IMR-90 (cell line): ENCODE results near the gene VPS35. TPM values are rescaled to one million over a fixed set of nuclear protein-coding genes. Genes with fewer than 3 reads are reported as not detected.

Source experiments
- ATAC-seq: fragments of 200-7000 bp; cut with Tn5 transposase; 2 replicates; pipeline ENCODE4 v1.9.1; 2020; ENCODE audit warnings: low read depth, mild to moderate bottlenecking, moderate library complexity
- BruUV-seq: library from RNA; stranded (reverse); fragments of 400-500 nt; replicated peaks from 2 replicates; lab custom pipeline; 2021; lab: Mats Ljungman, UMichigan
- CTCF ChIA-PET: fragments of 300-600 bp; formaldehyde crosslinking; extraction: SDS; loops from one replicate; lab custom pipeline; 2021; ENCODE audit warnings: antibody characterized with exemption; lab: Yijun Ruan, JAX
- POLR2A ChIA-PET: fragments of 300-600 bp; sonication (Branson Sonifier 250); formaldehyde crosslinking; loops from one replicate; lab custom pipeline; 2022; ENCODE audit warnings: antibody characterized with exemption; ENCODE audit not compliant: unreplicated experiment; lab: Charles Lee
- DNase-seq: peaks from one replicate; pipeline ENCODE4 v3.0.0; 2013
- H2AFZ ChIP-seq: replicated peaks from 2 replicates; pipeline ENCODE3; 2013; ENCODE audit warnings: low read length, mild to moderate bottlenecking; ENCODE audit not compliant: poor library complexity
- H2AK5ac ChIP-seq: 2 replicates; pipeline ENCODE4 v1.6.1; 2013; ENCODE audit warnings: low read depth, low read length, inconsistent platforms
- H2AK9ac ChIP-seq: replicated peaks from 2 replicates; pipeline ENCODE3; 2013; ENCODE audit warnings: mild to moderate bottlenecking, low read depth, low read length, moderate library complexity; ENCODE audit not compliant: poor library complexity
- H2BK120ac ChIP-seq: 2 replicates; pipeline ENCODE4 v1.6.1; 2013; ENCODE audit warnings: low read depth, low read length, inconsistent platforms
- H2BK15ac ChIP-seq: 3 replicates; pipeline ENCODE4 v1.6.1; 2013; ENCODE audit warnings: low read depth, low read length, inconsistent platforms
- H2BK20ac ChIP-seq: 2 replicates; pipeline ENCODE4 v1.6.1; 2013; ENCODE audit warnings: low read depth, mild to moderate bottlenecking, inconsistent platforms, low read length, moderate library complexity
- H2BK5ac ChIP-seq: 2 replicates; pipeline ENCODE4 v1.6.1; 2013; ENCODE audit warnings: mild to moderate bottlenecking, low read depth, low read length, inconsistent platforms; ENCODE audit not compliant: poor library complexity, severe bottlenecking
- H3K14ac ChIP-seq: replicated peaks from 2 replicates; pipeline ENCODE4 v1.6.1; 2013; ENCODE audit warnings: low read depth, low read length, inconsistent platforms
- H3K18ac ChIP-seq: 2 replicates; pipeline ENCODE4 v1.6.1; 2013; ENCODE audit warnings: low read depth, low read length, control low read depth
- H3K23ac ChIP-seq: 2 replicates; pipeline ENCODE4 v1.6.1; 2013; ENCODE audit warnings: low read depth, low read length, inconsistent platforms
- H3K27ac ChIP-seq: 2 replicates; pipeline ENCODE4 v1.5.1; 2013; ENCODE audit warnings: mild to moderate bottlenecking, control low read depth, low read length; ENCODE audit not compliant: insufficient read depth
- H3K27me3 ChIP-seq: 2 replicates; pipeline ENCODE4 v1.6.1; 2013; ENCODE audit warnings: low read length; ENCODE audit not compliant: control insufficient read depth, insufficient read depth
- H3K36me3 ChIP-seq: 2 replicates; pipeline ENCODE4 v1.6.1; 2013; ENCODE audit warnings: low read length, mixed read lengths; ENCODE audit not compliant: control insufficient read depth, insufficient read depth
- H3K4ac ChIP-seq: 2 replicates; pipeline ENCODE4 v1.6.1; 2013; ENCODE audit warnings: low read depth, low read length, inconsistent platforms
- H3K4me1 ChIP-seq: 2 replicates; pipeline ENCODE4 v1.6.1; 2013; ENCODE audit warnings: low read length, mixed read lengths; ENCODE audit not compliant: control insufficient read depth, insufficient read depth
- H3K4me2 ChIP-seq: 2 replicates; pipeline ENCODE4 v1.6.1; 2013; ENCODE audit warnings: low read depth, mild to moderate bottlenecking, control low read depth, low read length, moderate library complexity
- H3K4me3 ChIP-seq: 2 replicates; pipeline ENCODE4 v1.5.1; 2013; ENCODE audit warnings: low read depth, mild to moderate bottlenecking, control low read depth, low read length, moderate library complexity; ENCODE audit not compliant: insufficient read depth
- H3K56ac ChIP-seq: 2 replicates; pipeline ENCODE4 v1.6.1; 2013; ENCODE audit warnings: low read length, inconsistent platforms; ENCODE audit not compliant: insufficient read depth; ENCODE audit errors: extremely low read depth
- H3K79me1 ChIP-seq, 2 experiments: 2 replicates each; pipeline ENCODE4 v1.6.1; 2013; ENCODE audit warnings: low read length in 2 of 2, inconsistent platforms in 1 of 2, low read depth in 1 of 2
- H3K9ac ChIP-seq: 2 replicates; pipeline ENCODE4 v1.6.1; 2013; ENCODE audit warnings: low read depth, low read length, control low read depth
- H3K9me1 ChIP-seq: 2 replicates; pipeline ENCODE4 v1.6.1; 2013; ENCODE audit warnings: low read length, inconsistent platforms; ENCODE audit not compliant: insufficient read depth
- H3K9me3 ChIP-seq: 2 replicates; pipeline ENCODE4 v1.6.1; 2013; ENCODE audit warnings: low read length; ENCODE audit not compliant: control insufficient read depth, insufficient read depth
- H4K20me1 ChIP-seq: 2 replicates; pipeline ENCODE4 v1.6.1; 2013; ENCODE audit warnings: low read length, inconsistent platforms; ENCODE audit not compliant: insufficient read depth
- H4K5ac ChIP-seq: 2 replicates; pipeline ENCODE4 v1.6.1; 2013; ENCODE audit warnings: mild to moderate bottlenecking, low read depth, low read length, control low read depth
- H4K8ac ChIP-seq, 2 experiments: 2 replicates each; pipeline ENCODE4 v1.6.1; 2013; ENCODE audit warnings: low read depth in 2 of 2, low read length in 2 of 2, control low read depth in 1 of 2, inconsistent platforms in 1 of 2
- H4K91ac ChIP-seq: 2 replicates; pipeline ENCODE4 v1.6.1; 2013; ENCODE audit warnings: low read depth, low read length, inconsistent platforms; ENCODE audit not compliant: insufficient read depth
- BHLHE40 ChIP-seq: fragments of 150-350 bp; IDR thresholded peaks from 2 replicates; pipeline ENCODE4 v1.6.1; 2016; ENCODE audit warnings: mild to moderate bottlenecking, low read depth, low read length
- CEBPB ChIP-seq: IDR thresholded peaks from 2 replicates; pipeline ENCODE4 v1.6.1; 2012; ENCODE audit warnings: low read depth, low read length, improper control_type of control experiment
- CHD1 ChIP-seq: IDR thresholded peaks from 2 replicates; pipeline ENCODE4 v1.6.1; 2012; ENCODE audit warnings: low read depth, low read length, improper control_type of control experiment
- FOS ChIP-seq: fragments of 150-350 bp; IDR thresholded peaks from 2 replicates; pipeline ENCODE4 v1.6.1; 2016; ENCODE audit warnings: low read depth, low read length
- MAFK ChIP-seq: IDR thresholded peaks from 2 replicates; pipeline ENCODE4 v1.6.1; 2012; ENCODE audit warnings: low read depth, low read length, improper control_type of control experiment
- MAZ ChIP-seq: IDR thresholded peaks from 2 replicates; pipeline ENCODE4 v1.6.1; 2012; ENCODE audit warnings: low read depth, mild to moderate bottlenecking, low read length, improper control_type of control experiment, moderate library complexity, borderline replicate concordance
- MXI1 ChIP-seq: IDR thresholded peaks from 2 replicates; pipeline ENCODE4 v1.6.1; 2012; ENCODE audit warnings: low read depth, mild to moderate bottlenecking, low read length, moderate library complexity, borderline replicate concordance
- NFE2L2 ChIP-seq: fragments of 150-350 bp; IDR thresholded peaks from 2 replicates; pipeline ENCODE4 v1.6.1; 2016; ENCODE audit warnings: low read depth, mild to moderate bottlenecking, low read length
- POLR2A ChIP-seq: IDR thresholded peaks from 2 replicates; pipeline ENCODE4 v1.6.1; 2012; ENCODE audit warnings: mild to moderate bottlenecking, low read depth, low read length
- RAD21 ChIP-seq: IDR thresholded peaks from 2 replicates; pipeline ENCODE4 v1.6.1; 2012; ENCODE audit warnings: low read length, improper control_type of control experiment
- RCOR1 ChIP-seq: IDR thresholded peaks from 2 replicates; pipeline ENCODE4 v1.6.1; 2012; ENCODE audit warnings: mild to moderate bottlenecking, low read length, improper control_type of control experiment; ENCODE audit not compliant: insufficient replicate concordance
- RFX5 ChIP-seq: IDR thresholded peaks from 2 replicates; pipeline ENCODE4 v1.8.0; 2012; ENCODE audit warnings: low read depth, mild to moderate bottlenecking, low read length, moderate library complexity
- SMC3 ChIP-seq: fragments of 150-350 bp; IDR thresholded peaks from 2 replicates; pipeline ENCODE4 v1.6.1; 2016; ENCODE audit warnings: low read depth, mild to moderate bottlenecking, antibody characterized with exemption, low read length, moderate library complexity
- WGBS, 2 experiments: methylation state at CpG; one replicate each; pipeline versions ENCODE4 v1.1.5 to v1.1.7; 2013; ENCODE audit warnings: missing lambda C conversion rate in 2 of 2; ENCODE audit not compliant: insufficient read length in 1 of 2; ENCODE audit errors: extremely low coverage in 2 of 2; 5-methylcytosine and 5-hydroxymethylcytosine counted together
- dilution Hi-C: fragments of 300-500 bp; cut with HindIII; formaldehyde crosslinking; loops from one replicate; pipeline ENCODE4 v1.14.3; 2018; ENCODE audit warnings: low sequenced_read_pairs; ENCODE audit not compliant: unreplicated experiment
- in situ Hi-C: fragments of 300-500 bp; cut with MboI; formaldehyde crosslinking; loops from 3 replicates; pipeline ENCODE4 v1.14.3; 2019; ENCODE audit warnings: low sequenced_read_pairs, inconsistent platforms, mixed read lengths
- intact Hi-C: fragments of 100-400 bp; cut with micrococcal nuclease; formaldehyde crosslinking; loops from 2 replicates; pipeline ENCODE4 v1.10.0; 2022
- polyA plus RNA-seq, 3 experiments: library from polyadenylated mRNA; depleted of rRNA; stranded (reverse); fragments of >200 nt; gene quantifications; 2 replicates each; pipeline ENCODE4 v1.2.3, GENCODE V29; 2012; ENCODE audit warnings: low replicate concordance in 1 of 3
- total RNA-seq: library from RNA; depleted of rRNA; stranded (reverse); fragments of >200 nt; gene quantifications from 2 replicates; pipeline ENCODE4 v1.2.3, GENCODE V29; 2012
- TF ChIP-seq, protein P1 (sequence below): fragments of 150-350 bp; IDR thresholded peaks from 2 replicates; pipeline ENCODE4 v1.6.1; 2016; ENCODE audit warnings: low read depth, mild to moderate bottlenecking, low read length, moderate library complexity, borderline replicate concordance
- TF ChIP-seq, protein P2 (sequence below): fragments of 150-350 bp; IDR thresholded peaks from 2 replicates; pipeline ENCODE4 v1.6.1; 2017; ENCODE audit warnings: mild to moderate bottlenecking, antibody characterized with exemption, low read length, low read depth
- TF ChIP-seq, protein P3 (sequence below): conservative IDR thresholded peaks from 2 replicates; pipeline ENCODE4 v1.5.1; 2012; ENCODE audit warnings: mild to moderate bottlenecking, low read depth, low read length, improper control_type of control experiment

Gene VPS35
- total and polyA plus RNA-seq, 2 of the 4 experiments (the other 2 are of a cell fraction): 42.3 to 89.4 TPM

DNA sequence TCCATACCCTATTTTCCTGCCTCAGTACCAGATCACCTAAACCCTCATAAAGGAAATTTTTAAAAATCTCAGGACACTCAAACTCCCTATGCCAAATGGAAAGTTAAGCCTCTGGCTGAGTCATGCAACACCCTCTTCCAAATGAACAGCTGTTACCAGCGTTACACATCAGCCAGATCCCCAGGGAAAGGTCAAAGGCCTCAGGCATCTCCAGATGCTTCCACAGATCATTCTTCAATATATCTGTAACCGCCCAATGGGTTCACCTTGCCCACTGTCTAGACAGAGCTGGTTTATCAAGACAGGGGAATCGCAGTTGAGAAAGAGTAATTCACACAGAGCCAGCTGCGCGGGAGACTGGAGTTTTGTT, 38.7 kb downstream of the VPS35 start:
- WGBS, 2 experiments: 100% methylated on average over 2 of the region's 5 CpGs; no CpG with 5 or more reads in 1 of the 2 experiments
- H3K14ac ChIP-seq: no peak overlapping the region
- peaks cover 9% of the 10 kb centered on the region; the same call in 1 of the 2 replicates for H3K9me1 ChIP-seq
- no peak overlapping the region for H3K23ac ChIP-seq
- H4K20me1 ChIP-seq: no peaks in the 10 kb centered on the region
- H3K27me3 ChIP-seq: no peaks in the 10 kb centered on the region
- no peak overlapping the region for H2BK15ac ChIP-seq
- H3K4me2 ChIP-seq: peak overlapping the region; percentile 46; the same call in 1 of the 2 replicates
- intact Hi-C loops: no loop called here
- no peak overlapping the region for H4K5ac ChIP-seq
- ChIA-PET CTCF (no interaction called here), POLR2A (no interaction called here)
- H3K4me3 ChIP-seq: no peak overlapping the region
- TF ChIP-seq BHLHE40 (no peak), CEBPB (0 out of 2 replicates have a peak, but pooled peaks have one; percentile 4), MAFK (no peak), MAZ (no peak), CHD1 (no peak), NFE2L2 (no peak), SMC3 (no peak), RFX5 (no peak), MXI1 (no peak), POLR2A (no peak), RCOR1 (peak; percentile 61), RAD21 (no peak), FOS (peak; percentile 40; the same call in 1 of the 2 replicates)
- TF ChIP-seq, protein P1, sequence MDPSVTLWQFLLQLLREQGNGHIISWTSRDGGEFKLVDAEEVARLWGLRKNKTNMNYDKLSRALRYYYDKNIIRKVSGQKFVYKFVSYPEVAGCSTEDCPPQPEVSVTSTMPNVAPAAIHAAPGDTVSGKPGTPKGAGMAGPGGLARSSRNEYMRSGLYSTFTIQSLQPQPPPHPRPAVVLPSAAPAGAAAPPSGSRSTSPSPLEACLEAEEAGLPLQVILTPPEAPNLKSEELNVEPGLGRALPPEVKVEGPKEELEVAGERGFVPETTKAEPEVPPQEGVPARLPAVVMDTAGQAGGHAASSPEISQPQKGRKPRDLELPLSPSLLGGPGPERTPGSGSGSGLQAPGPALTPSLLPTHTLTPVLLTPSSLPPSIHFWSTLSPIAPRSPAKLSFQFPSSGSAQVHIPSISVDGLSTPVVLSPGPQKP: no peak
- TF ChIP-seq, protein P2, sequence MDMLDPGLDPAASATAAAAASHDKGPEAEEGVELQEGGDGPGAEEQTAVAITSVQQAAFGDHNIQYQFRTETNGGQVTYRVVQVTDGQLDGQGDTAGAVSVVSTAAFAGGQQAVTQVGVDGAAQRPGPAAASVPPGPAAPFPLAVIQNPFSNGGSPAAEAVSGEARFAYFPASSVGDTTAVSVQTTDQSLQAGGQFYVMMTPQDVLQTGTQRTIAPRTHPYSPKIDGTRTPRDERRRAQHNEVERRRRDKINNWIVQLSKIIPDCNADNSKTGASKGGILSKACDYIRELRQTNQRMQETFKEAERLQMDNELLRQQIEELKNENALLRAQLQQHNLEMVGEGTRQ: no peak
- TF ChIP-seq, protein P3, sequence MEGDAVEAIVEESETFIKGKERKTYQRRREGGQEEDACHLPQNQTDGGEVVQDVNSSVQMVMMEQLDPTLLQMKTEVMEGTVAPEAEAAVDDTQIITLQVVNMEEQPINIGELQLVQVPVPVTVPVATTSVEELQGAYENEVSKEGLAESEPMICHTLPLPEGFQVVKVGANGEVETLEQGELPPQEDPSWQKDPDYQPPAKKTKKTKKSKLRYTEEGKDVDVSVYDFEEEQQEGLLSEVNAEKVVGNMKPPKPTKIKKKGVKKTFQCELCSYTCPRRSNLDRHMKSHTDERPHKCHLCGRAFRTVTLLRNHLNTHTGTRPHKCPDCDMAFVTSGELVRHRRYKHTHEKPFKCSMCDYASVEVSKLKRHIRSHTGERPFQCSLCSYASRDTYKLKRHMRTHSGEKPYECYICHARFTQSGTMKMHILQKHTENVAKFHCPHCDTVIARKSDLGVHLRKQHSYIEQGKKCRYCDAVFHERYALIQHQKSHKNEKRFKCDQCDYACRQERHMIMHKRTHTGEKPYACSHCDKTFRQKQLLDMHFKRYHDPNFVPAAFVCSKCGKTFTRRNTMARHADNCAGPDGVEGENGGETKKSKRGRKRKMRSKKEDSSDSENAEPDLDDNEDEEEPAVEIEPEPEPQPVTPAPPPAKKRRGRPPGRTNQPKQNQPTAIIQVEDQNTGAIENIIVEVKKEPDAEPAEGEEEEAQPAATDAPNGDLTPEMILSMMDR: no peak
- no peak overlapping the region for H2BK120ac ChIP-seq
- H2AK5ac ChIP-seq: no peak overlapping the region
- ATAC-seq: peak; percentile 76
- peak overlapping the region; percentile 40; the same call in 1 of the 2 replicates for H3K27ac ChIP-seq
- H3K4me1 ChIP-seq: peaks cover 2% of the 10 kb centered on the region; the same call in 1 of the 2 replicates
- no peak overlapping the region for H3K18ac ChIP-seq
- H4K8ac ChIP-seq: peak overlapping the region in 1 of 2 experiments; percentile 72; a peak in 1 of 4 replicates
- in situ Hi-C loops: no loop called here
- no peaks in the 10 kb centered on the region for H3K36me3 ChIP-seq
- H2AFZ ChIP-seq: peak overlapping the region; percentile 49
- no peaks in the 10 kb centered on the region for H3K79me1 ChIP-seq
- DNase-seq: peak; percentile 80
- no peak overlapping the region for H4K91ac ChIP-seq
- no peak overlapping the region for H2BK5ac ChIP-seq
- dilution Hi-C loops: no loop called here
- H3K9me3 ChIP-seq: no peaks in the 10 kb centered on the region
- no peak overlapping the region for H2AK9ac ChIP-seq
- no TSS peak for BruUV-seq
- no peak overlapping the region for H3K56ac ChIP-seq
- H2BK20ac ChIP-seq: no peak overlapping the region
- no peak overlapping the region for H3K9ac ChIP-seq
- no peak overlapping the region for H3K4ac ChIP-seq
